Ishikawa (cell line): Measurements from ENCODE around the gene PARP2.

ENCODE experiments used
- CEBPB ChIP-seq: IDR thresholded peaks from 2 replicates; pipeline ENCODE4 v1.6.1; 2012
- CREB1 ChIP-seq: IDR thresholded peaks from 2 replicates; pipeline ENCODE4 v1.6.1; 2012; ENCODE audit warnings: low read depth
- EGR1 ChIP-seq: IDR thresholded peaks from 2 replicates; pipeline ENCODE4 v1.6.1; 2012
- EP300 ChIP-seq: IDR thresholded peaks from 2 replicates; pipeline ENCODE4 v1.6.1; 2012; ENCODE audit warnings: borderline replicate concordance
- FOXM1 ChIP-seq: IDR thresholded peaks from 2 replicates; pipeline ENCODE4 v1.6.1; 2012; ENCODE audit warnings: low read depth, borderline replicate concordance
- MAX ChIP-seq: IDR thresholded peaks from 2 replicates; pipeline ENCODE4 v1.6.1; 2012
- NFIC ChIP-seq: IDR thresholded peaks from 2 replicates; pipeline ENCODE4 v1.6.1; 2012
- RAD21 ChIP-seq: IDR thresholded peaks from 2 replicates; pipeline ENCODE4 v1.6.1; 2012; ENCODE audit warnings: low read depth
- REST ChIP-seq: IDR thresholded peaks from 2 replicates; pipeline ENCODE4 v1.6.1; 2012; ENCODE audit warnings: low read depth, mild to moderate bottlenecking
- TAF1 ChIP-seq: IDR thresholded peaks from 2 replicates; pipeline ENCODE4 v1.6.1; 2012; ENCODE audit warnings: low read depth, mild to moderate bottlenecking
- TCF12 ChIP-seq: IDR thresholded peaks from 2 replicates; pipeline ENCODE4 v1.6.1; 2012; ENCODE audit warnings: low read depth
- TEAD4 ChIP-seq: IDR thresholded peaks from 2 replicates; pipeline ENCODE4 v1.6.1; 2012
- USF1 ChIP-seq: IDR thresholded peaks from 2 replicates; pipeline ENCODE4 v1.6.1; 2012
- YY1 ChIP-seq: IDR thresholded peaks from 2 replicates; pipeline ENCODE4 v1.6.1; 2012; ENCODE audit warnings: low read depth
- ZBTB7A ChIP-seq: IDR thresholded peaks from 2 replicates; pipeline ENCODE4 v1.6.1; 2012; ENCODE audit warnings: low read depth

PARP2 gene

GRCh38 chr14:20375471-20375870, 32.0 kb downstream of the PARP2 start:
- TF ChIP-seq YY1 (no peak), USF1 (no peak), REST (no peak), RAD21 (no peak), TEAD4 (no peak), CEBPB (no peak)

- no peak for TF ChIP-seq MAX
Observed at GRCh38 chr14:20376071-20376588, 32.7 kb downstream of the PARP2 start.

- TF ChIP-seq CREB1 (no peak), RAD21 (no peak)
Observed at GRCh38 chr14:20377171-20377570, 33.7 kb downstream of the PARP2 start.

GRCh38 chr14:20379743-20380142, 36.3 kb downstream of the PARP2 start:
- no peak for TF ChIP-seq RAD21
- TF ChIP-seq CEBPB = no peak
- no peak for TF ChIP-seq REST
- no peak for TF ChIP-seq EGR1
- no peak for TF ChIP-seq YY1
- TF ChIP-seq TCF12 = no peak
- TF ChIP-seq ZBTB7A = no peak
- no peak for TF ChIP-seq NFIC

- no peak for TF ChIP-seq EGR1
Observed at GRCh38 chr14:20380681-20381080, 37.2 kb downstream of the PARP2 start.

- TF ChIP-seq FOXM1 (no peak), MAX (no peak), EP300 (no peak), NFIC (no peak)
Observed at GRCh38 chr14:20381341-20381740, 37.9 kb downstream of the PARP2 start.

- TF ChIP-seq EP300 = no peak
- TF ChIP-seq NFIC = no peak
Observed at GRCh38 chr14:20382526-20382925, 39.1 kb downstream of the PARP2 start.

- TF ChIP-seq EGR1 = no peak
- no peak for TF ChIP-seq CREB1
- TF ChIP-seq YY1 = no peak
- no peak for TF ChIP-seq USF1
- no peak for TF ChIP-seq RAD21
- no peak for TF ChIP-seq TCF12
- no peak for TF ChIP-seq NFIC
- TF ChIP-seq TAF1 = no peak
- no peak for TF ChIP-seq EP300
- no peak for TF ChIP-seq MAX
- TF ChIP-seq TEAD4 = no peak
- no peak for TF ChIP-seq FOXM1
- TF ChIP-seq ZBTB7A = no peak
Observed at GRCh38 chr14:20383032-20383431, 39.6 kb downstream of the PARP2 start.
